NCI-H146 treated with DMSO at 0.1 percent for 48 hours (cell line): ENCODE results near the gene PDE4D.
"Not testable (repeated sequence)": the region's sequence is repeated elsewhere in the genome, so short reads cannot be mapped to it uniquely, and the experiment has no call there.

Experiments used
- DNase-seq: peaks from one replicate; lab custom pipeline; 2025; ENCODE audit not compliant: unreplicated experiment; lab: John Stamatoyannopoulos, UW

Gene PDE4D

GRCh38 chr5:58963821-58964220 lies 929.7 kb downstream of the PDE4D start:
- no peak for DNase-seq

GRCh38 chr5:58963361-58963760 lies 930.2 kb downstream of the PDE4D start:
- DNase-seq = no peak

GRCh38 chr5:58961631-58962280 lies 931.8 kb downstream of the PDE4D start:
- DNase-seq = no peak

- no peak for DNase-seq
Observed at GRCh38 chr5:58958701-58959100, 934.8 kb downstream of the PDE4D start.

- DNase-seq = not testable (repeated sequence)
Observed at GRCh38 chr5:58953218-58953617, 940.3 kb downstream of the PDE4D start.

GRCh38 chr5:58950224-58950623 lies 943.3 kb downstream of the PDE4D start:
- no peak for DNase-seq

GRCh38 chr5:58946230-58946629 lies 947.3 kb downstream of the PDE4D start:
- DNase-seq = no peak

- no peak for DNase-seq
Observed at GRCh38 chr5:58944221-58944620, 949.3 kb downstream of the PDE4D start.

- no peak for DNase-seq
Observed at GRCh38 chr5:58940446-58940845, 953.1 kb downstream of the PDE4D start.

- no peak for DNase-seq
Observed at GRCh38 chr5:58939664-58940063, 953.9 kb downstream of the PDE4D start.

- no peak for DNase-seq
Observed at GRCh38 chr5:58938563-58939424, 954.7 kb downstream of the PDE4D start.

- peak; percentile 54 for DNase-seq
Observed at GRCh38 chr5:58937031-58937681, 956.4 kb downstream of the PDE4D start.

GRCh38 chr5:58934629-58935097 lies 958.9 kb downstream of the PDE4D start:
- DNase-seq = no peak

GRCh38 chr5:58933891-58934628 lies 959.5 kb downstream of the PDE4D start:
- DNase-seq = no peak

GRCh38 chr5:58932057-58932612 lies 961.4 kb downstream of the PDE4D start:
- peak; percentile 39 for DNase-seq

GRCh38 chr5:58930520-58930919 lies 963.0 kb downstream of the PDE4D start:
- no peak for DNase-seq

GRCh38 chr5:58929726-58930125 lies 963.8 kb downstream of the PDE4D start:
- no peak for DNase-seq

- DNase-seq = no peak
Observed at GRCh38 chr5:58927938-58928337, 965.6 kb downstream of the PDE4D start.

GRCh38 chr5:58927181-58927580 lies 966.3 kb downstream of the PDE4D start:
- no peak for DNase-seq

- DNase-seq = no peak
Observed at GRCh38 chr5:58926541-58926935, 967.0 kb downstream of the PDE4D start.
